GM11168 (cell line): Measurements from ENCODE around the gene LRIG1.

Source experiments
- in situ Hi-C: fragments of 300-500 bp; cut with MboI; formaldehyde crosslinking; loops from one replicate; pipeline ENCODE4 v1.12.0; 2022; ENCODE audit warnings: low sequenced_read_pairs; ENCODE audit not compliant: unreplicated experiment

The LRIG1 gene

GRCh38 chr3:66395635-66396034 lies 105.2 kb downstream of the LRIG1 start:
- in situ Hi-C loops = no loop called here

- in situ Hi-C loops = no loop called here
Observed at GRCh38 chr3:66394753-66395249, 106.0 kb downstream of the LRIG1 start.

- in situ Hi-C loops = no loop called here
Observed at GRCh38 chr3:66394019-66394752, 106.6 kb downstream of the LRIG1 start.

- in situ Hi-C loops = no loop called here
Observed at GRCh38 chr3:66393333-66394005, 107.4 kb downstream of the LRIG1 start.

- in situ Hi-C loops = no loop called here
Observed at GRCh38 chr3:66392966-66393332, 107.9 kb downstream of the LRIG1 start.

- in situ Hi-C loops = no loop called here
Observed at GRCh38 chr3:66392512-66392911, 108.3 kb downstream of the LRIG1 start.

- in situ Hi-C loops = no loop called here
Observed at GRCh38 chr3:66390013-66390412, 110.8 kb downstream of the LRIG1 start.

- in situ Hi-C loops = no loop called here
Observed at GRCh38 chr3:66386925-66387650, 113.7 kb downstream of the LRIG1 start.

GRCh38 chr3:66386011-66386924 lies 114.6 kb downstream of the LRIG1 start:
- in situ Hi-C loops = no loop called here

GRCh38 chr3:66385066-66385465 lies 115.8 kb downstream of the LRIG1 start:
- in situ Hi-C loops = no loop called here

- in situ Hi-C loops = no loop called here
Observed at GRCh38 chr3:66383998-66384745, 116.7 kb downstream of the LRIG1 start.

- in situ Hi-C loops = no loop called here
Observed at GRCh38 chr3:66383023-66383422, 117.8 kb downstream of the LRIG1 start.

- in situ Hi-C loops = no loop called here
Observed at GRCh38 chr3:66382142-66382541, 118.7 kb downstream of the LRIG1 start.

GRCh38 chr3:66381626-66382025 lies 119.2 kb downstream of the LRIG1 start:
- in situ Hi-C loops = no loop called here

- in situ Hi-C loops = no loop called here
Observed at GRCh38 chr3:66380200-66380932, 120.5 kb downstream of the LRIG1 start.

GRCh38 chr3:66379565-66379964 lies 121.3 kb downstream of the LRIG1 start:
- in situ Hi-C loops = no loop called here

- in situ Hi-C loops = no loop called here
Observed at GRCh38 chr3:66378256-66378655, 122.6 kb downstream of the LRIG1 start.

GRCh38 chr3:66377800-66378199 lies 123.0 kb downstream of the LRIG1 start:
- in situ Hi-C loops = no loop called here

- in situ Hi-C loops = no loop called here
Observed at GRCh38 chr3:66376568-66376967, 124.3 kb downstream of the LRIG1 start.
